ENCODE measurements around the gene PAQR5.

DNA sequence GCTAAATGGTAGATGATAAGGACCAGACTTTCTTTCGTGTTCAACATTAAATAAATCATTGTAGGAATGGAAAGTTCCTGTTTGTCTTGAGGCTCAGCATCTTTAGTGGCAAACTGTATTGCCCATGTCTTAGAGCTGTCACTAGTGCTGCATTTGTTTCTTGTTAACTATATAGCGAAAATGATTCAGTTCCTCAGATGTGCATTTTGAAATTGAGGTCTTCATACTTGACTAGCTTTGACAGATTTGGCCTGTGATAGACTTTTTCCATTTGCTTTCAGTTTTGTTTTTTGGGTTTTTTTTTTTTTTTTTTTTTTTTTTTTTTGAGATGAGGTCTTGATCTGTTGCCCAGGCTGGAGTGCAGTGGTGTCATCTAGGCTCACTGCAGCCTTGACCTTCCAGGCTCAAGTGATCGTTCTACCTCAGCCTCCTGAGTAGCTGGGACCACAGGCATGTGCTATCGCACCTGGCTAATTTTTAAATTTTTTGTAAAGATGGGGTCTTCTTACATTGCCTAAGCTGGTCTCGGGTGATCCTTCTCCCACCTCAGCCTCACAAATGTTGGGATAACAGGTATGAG is 144.4 kb downstream of the PAQR5 start:
- TF ChIP-seq POLR2A (IDR thresholded peaks at IDR 0.05): no peak
- TF ChIP-seq, protein P1, sequence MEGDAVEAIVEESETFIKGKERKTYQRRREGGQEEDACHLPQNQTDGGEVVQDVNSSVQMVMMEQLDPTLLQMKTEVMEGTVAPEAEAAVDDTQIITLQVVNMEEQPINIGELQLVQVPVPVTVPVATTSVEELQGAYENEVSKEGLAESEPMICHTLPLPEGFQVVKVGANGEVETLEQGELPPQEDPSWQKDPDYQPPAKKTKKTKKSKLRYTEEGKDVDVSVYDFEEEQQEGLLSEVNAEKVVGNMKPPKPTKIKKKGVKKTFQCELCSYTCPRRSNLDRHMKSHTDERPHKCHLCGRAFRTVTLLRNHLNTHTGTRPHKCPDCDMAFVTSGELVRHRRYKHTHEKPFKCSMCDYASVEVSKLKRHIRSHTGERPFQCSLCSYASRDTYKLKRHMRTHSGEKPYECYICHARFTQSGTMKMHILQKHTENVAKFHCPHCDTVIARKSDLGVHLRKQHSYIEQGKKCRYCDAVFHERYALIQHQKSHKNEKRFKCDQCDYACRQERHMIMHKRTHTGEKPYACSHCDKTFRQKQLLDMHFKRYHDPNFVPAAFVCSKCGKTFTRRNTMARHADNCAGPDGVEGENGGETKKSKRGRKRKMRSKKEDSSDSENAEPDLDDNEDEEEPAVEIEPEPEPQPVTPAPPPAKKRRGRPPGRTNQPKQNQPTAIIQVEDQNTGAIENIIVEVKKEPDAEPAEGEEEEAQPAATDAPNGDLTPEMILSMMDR (IDR thresholded peaks at IDR 0.05): no peak
